Esophagus muscularis mucosa (tissue), 4 donors: Measurements from ENCODE around the gene GALNTL6. TPM values are rescaled to one million over a fixed set of nuclear protein-coding genes. Genes with fewer than 3 reads are reported as not detected.

Experiments used
- DNase-seq: peaks from one replicate; pipeline ENCODE4 v3.0.0-alpha.2; 2017; ENCODE audit errors: extremely low spot score
- H3K27ac ChIP-seq, 4 donors: fragments of 200-600 bp; sonication (generic); replicated peaks in 1 of 4; 1 replicate in 3 of 4; 2 replicates in 1 of 4; pipeline ENCODE4 v1.5.1; 2016 to 2019; ENCODE audit warnings: mild to moderate bottlenecking in 1 of 4
- H3K27me3 ChIP-seq, 4 donors: fragments of 200-600 bp; sonication (generic); one replicate each; pipeline versions ENCODE4 v1.5.1 to v1.6.0; 2016 to 2019
- H3K36me3 ChIP-seq, 4 donors: fragments of 200-600 bp; sonication (generic); one replicate each; pipeline ENCODE4 v1.5.1; 2016 to 2019
- H3K4me1 ChIP-seq, 4 donors: fragments of 200-600 bp; sonication (generic); one replicate each; pipeline ENCODE4 v1.5.1; 2016 to 2019
- H3K4me3 ChIP-seq, 4 donors: fragments of 200-600 bp; sonication (generic); 1 replicate in 2 of 4; 2 replicates in 2 of 4; pipeline ENCODE4 v1.5.1; 2016 to 2019; ENCODE audit warnings: mild to moderate bottlenecking in 4 of 4, moderate library complexity in 1 of 4
- H3K9me3 ChIP-seq, 4 donors: fragments of 200-600 bp; sonication (generic); 1 replicate in 3 of 4; 2 replicates in 1 of 4; pipeline ENCODE4 v1.5.1; 2016 to 2019
- EP300 ChIP-seq: sonication (generic); formaldehyde crosslinking; IDR thresholded peaks from one replicate; pipeline ENCODE4 v1.6.1; 2017; ENCODE audit warnings: antibody characterized with exemption
- POLR2A ChIP-seq: fragments of 450-650 bp; IDR thresholded peaks from one replicate; pipeline ENCODE4 v1.6.1; 2017; ENCODE audit warnings: antibody characterized with exemption, moderate library complexity, mild to moderate bottlenecking, low read depth
- POLR2AphosphoS5 ChIP-seq, 2 donors: sonication (generic); formaldehyde crosslinking; IDR thresholded peaks; one replicate each; pipeline ENCODE4 v1.6.1; 2017; ENCODE audit warnings: antibody characterized with exemption in 2 of 2
- WGBS: methylation state at CpG from one replicate; pipeline ENCODE4 v1.1.5; 2018; 5-methylcytosine and 5-hydroxymethylcytosine counted together
- intact Hi-C: fragments of 100-400 bp; cut with DNase I; formaldehyde crosslinking; loops from one replicate; pipeline ENCODE4 v1.15.1; 2023
- total RNA-seq, 4 donors: library from RNA; depleted of rRNA; stranded (reverse); fragments of >200 nt; gene quantifications; one replicate each; pipeline versions ENCODE4 v1.1.0 to v1.2.1, GENCODE V29; 2016
- TF ChIP-seq, protein P1 (sequence below), 3 experiments: fragments of 200-600 bp in 2 of 3; fragments of 450-650 bp in 1 of 3; sonication (generic) in 2 of 3; IDR thresholded peaks; one replicate each; pipeline ENCODE4 v1.5.1; 2017 to 2019; ENCODE audit warnings: antibody characterized with exemption in 3 of 3, mild to moderate bottlenecking in 2 of 3, moderate library complexity in 1 of 3

Gene GALNTL6
- total RNA-seq, 4 donors from 2014 or later: 0.33 to 0.42 TPM; not detected in 2

DNA sequence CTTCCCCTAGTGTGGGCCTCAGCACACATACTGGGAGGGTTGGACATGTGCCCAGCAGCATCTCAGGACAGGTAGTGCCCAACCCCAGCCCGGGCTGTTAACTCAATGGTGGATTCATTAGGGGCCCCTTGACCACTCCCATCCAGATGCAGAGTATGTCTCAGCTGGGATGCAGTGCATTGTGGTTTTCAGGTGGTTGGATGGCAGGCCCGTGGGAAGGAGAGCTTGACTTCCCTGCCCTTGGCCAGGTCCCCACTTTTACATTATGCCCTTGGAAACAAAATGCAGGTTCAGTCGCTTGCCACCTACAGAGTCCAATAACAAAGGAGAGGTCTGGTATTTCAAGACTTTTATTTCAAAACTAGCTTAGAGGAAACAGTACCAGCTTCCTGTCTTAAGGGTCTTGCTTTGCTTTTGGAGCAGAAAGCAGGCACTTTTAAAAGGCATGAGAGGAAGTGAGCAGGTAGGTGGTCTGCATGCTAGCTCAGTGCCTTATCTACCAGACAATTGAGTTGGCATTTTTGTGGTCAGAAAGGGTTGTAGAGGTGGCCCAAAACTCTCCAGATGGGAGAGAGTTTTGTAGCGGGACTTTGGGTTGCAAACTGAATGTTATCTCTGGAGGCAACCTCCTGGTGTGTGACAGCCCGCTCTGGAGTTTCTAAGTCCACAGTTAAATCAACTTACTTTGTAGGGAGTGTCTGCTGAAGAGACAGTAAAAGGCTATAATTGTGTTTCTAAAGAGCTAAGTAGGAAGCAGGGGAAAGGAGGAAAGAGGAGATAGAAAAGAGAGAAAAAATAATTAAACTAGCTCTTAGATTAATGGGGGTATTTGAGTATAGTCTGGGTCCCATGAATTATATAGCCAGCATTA is 171.0 kb downstream of the GALNTL6 start:
- intact Hi-C loops: no loop called here
- H3K4me3 ChIP-seq: no peak overlapping the region
- H3K4me1 ChIP-seq: no peaks in the 10 kb centered on the region
- H3K9me3 ChIP-seq: no peaks in the 10 kb centered on the region
- WGBS: 84% methylated on average over 5 of the region's 5 CpGs
- H3K36me3 ChIP-seq: no peaks in the 10 kb centered on the region
- no peak overlapping the region for H3K27ac ChIP-seq
- H3K27me3 ChIP-seq: no peaks in the 10 kb centered on the region
- no peak for TF ChIP-seq POLR2A
- no peak for TF ChIP-seq EP300
- no peak for TF ChIP-seq POLR2AphosphoS5 (IDR thresholded peaks at IDR 0.05)
- TF ChIP-seq, protein P1, sequence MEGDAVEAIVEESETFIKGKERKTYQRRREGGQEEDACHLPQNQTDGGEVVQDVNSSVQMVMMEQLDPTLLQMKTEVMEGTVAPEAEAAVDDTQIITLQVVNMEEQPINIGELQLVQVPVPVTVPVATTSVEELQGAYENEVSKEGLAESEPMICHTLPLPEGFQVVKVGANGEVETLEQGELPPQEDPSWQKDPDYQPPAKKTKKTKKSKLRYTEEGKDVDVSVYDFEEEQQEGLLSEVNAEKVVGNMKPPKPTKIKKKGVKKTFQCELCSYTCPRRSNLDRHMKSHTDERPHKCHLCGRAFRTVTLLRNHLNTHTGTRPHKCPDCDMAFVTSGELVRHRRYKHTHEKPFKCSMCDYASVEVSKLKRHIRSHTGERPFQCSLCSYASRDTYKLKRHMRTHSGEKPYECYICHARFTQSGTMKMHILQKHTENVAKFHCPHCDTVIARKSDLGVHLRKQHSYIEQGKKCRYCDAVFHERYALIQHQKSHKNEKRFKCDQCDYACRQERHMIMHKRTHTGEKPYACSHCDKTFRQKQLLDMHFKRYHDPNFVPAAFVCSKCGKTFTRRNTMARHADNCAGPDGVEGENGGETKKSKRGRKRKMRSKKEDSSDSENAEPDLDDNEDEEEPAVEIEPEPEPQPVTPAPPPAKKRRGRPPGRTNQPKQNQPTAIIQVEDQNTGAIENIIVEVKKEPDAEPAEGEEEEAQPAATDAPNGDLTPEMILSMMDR (IDR thresholded peaks at IDR 0.05): no peak
- no peak for DNase-seq

DNA sequence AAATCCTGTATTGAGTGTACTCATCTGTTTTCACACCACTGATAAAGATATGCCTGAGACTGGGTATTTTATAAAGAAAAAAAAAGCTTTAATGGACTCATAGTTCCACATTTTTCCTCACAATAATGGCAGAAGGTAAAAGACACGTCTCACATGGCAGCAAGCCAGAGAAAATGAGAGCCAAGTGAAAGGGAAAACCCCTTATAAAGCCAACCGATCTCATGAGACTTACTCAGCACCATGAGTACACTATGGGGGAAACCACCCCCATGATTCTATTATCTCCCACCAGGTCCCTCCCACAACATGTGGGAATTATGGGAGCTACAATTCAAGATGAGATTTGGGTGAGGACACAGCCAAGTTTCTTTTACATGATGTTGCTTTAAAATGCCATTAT is 171.9 kb downstream of the GALNTL6 start:
- TF ChIP-seq, protein P1 (IDR thresholded peaks at IDR 0.05): no peak
- TF ChIP-seq EP300: no peak
- no peak for TF ChIP-seq POLR2AphosphoS5 (IDR thresholded peaks at IDR 0.05)
- TF ChIP-seq POLR2A: no peak
- Histone ChIP-seq H3K27ac (no peak overlapping the region), H3K27me3 (no peaks in the 10 kb centered on the region), H3K4me1 (no peaks in the 10 kb centered on the region), H3K9me3 (no peaks in the 10 kb centered on the region), H3K4me3 (no peak overlapping the region), H3K36me3 (no peaks in the 10 kb centered on the region)
- intact Hi-C loops: no loop called here
- 41% methylated on average over 2 of the region's 2 CpGs for WGBS
- no peak for DNase-seq

DNA sequence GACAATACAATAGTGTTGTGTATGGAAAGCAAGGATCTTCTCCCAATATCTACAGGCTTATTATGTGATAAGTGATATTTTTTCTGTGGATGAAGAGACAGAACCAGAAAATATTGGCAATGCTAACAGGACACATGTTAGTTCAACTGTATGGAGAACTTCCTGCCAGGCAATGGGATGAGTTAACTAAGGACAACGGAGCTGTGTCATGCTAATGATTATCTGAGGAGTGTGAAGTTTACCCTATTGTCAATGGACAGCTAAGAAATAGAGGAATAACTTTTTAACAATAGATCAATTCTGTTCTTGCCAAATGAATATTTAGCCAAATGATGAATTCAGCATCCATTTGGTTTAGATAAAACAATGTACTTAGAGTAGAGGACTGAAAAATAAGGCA is 180.0 kb downstream of the GALNTL6 start:
- intact Hi-C loops: no loop called here
- 64% methylated on average over 1 of the region's 1 CpG for WGBS
- Histone ChIP-seq H3K4me1 (no peaks in the 10 kb centered on the region), H3K36me3 (no peaks in the 10 kb centered on the region), H3K27ac (no peak overlapping the region), H3K27me3 (no peaks in the 10 kb centered on the region), H3K4me3 (no peak overlapping the region), H3K9me3 (no peaks in the 10 kb centered on the region)
- no peak for DNase-seq
- TF ChIP-seq EP300: no peak
- TF ChIP-seq, protein P1 (IDR thresholded peaks at IDR 0.05): no peak
- no peak for TF ChIP-seq POLR2AphosphoS5 (IDR thresholded peaks at IDR 0.05)
- TF ChIP-seq POLR2A: no peak

- no peaks in the 10 kb centered on the region for H3K36me3 ChIP-seq
- intact Hi-C loops: no loop called here
- H3K27ac ChIP-seq: no peak overlapping the region
- no peaks in the 10 kb centered on the region for H3K9me3 ChIP-seq
- no peak for TF ChIP-seq EP300
- no peak for TF ChIP-seq POLR2A
- TF ChIP-seq, protein P1 (IDR thresholded peaks at IDR 0.05): no peak
- TF ChIP-seq POLR2AphosphoS5 (IDR thresholded peaks at IDR 0.05): no peak
- no peaks in the 10 kb centered on the region for H3K4me1 ChIP-seq
- H3K4me3 ChIP-seq: no peak overlapping the region
- DNase-seq: no peak
- no peaks in the 10 kb centered on the region for H3K27me3 ChIP-seq
Observed at GRCh38 chr4:172007889-172008288, 194.7 kb downstream of the GALNTL6 start.
